Neural progenitor cell (in vitro differentiated cells): ENCODE results near the gene HCAR2.

Experiments used
- EZH2 ChIP-seq: fragments of 200-600 bp; sonication (generic); IDR thresholded peaks from 2 replicates; pipeline ENCODE4 v1.6.1; 2017; ENCODE audit warnings: antibody characterized with exemption, mild to moderate bottlenecking, moderate library complexity
- EZH2phosphoT487 ChIP-seq: fragments of 200-600 bp; sonication (generic); IDR thresholded peaks from 2 replicates; pipeline ENCODE4 v1.6.1; 2017; ENCODE audit warnings: antibody characterized with exemption
- TF ChIP-seq, protein P1 (sequence below): fragments of 200-600 bp; sonication (generic); IDR thresholded peaks from 2 replicates; pipeline ENCODE4 v1.5.1; 2017; ENCODE audit warnings: antibody characterized with exemption, mild to moderate bottlenecking

DNA sequence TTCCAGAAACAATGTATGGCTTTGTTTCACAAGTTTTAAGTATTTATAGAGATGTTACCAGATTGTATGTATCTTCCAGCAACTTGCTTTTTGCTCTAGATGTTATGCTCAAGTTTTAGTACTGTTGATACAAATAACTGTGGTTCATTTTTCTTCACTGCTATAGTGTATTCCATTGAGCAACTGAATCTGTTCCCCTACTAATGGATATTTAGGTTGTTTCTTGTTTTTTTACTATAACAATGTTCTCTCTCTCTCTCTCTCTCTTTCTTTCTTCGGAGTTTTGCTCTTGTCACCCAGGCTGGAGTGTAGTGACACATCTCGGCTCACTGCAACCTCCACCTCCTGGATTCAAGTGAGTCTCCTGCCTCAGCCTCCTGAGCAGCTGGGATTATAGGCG is 16.6 kb downstream of the HCAR2 start:
- TF ChIP-seq, protein P1, sequence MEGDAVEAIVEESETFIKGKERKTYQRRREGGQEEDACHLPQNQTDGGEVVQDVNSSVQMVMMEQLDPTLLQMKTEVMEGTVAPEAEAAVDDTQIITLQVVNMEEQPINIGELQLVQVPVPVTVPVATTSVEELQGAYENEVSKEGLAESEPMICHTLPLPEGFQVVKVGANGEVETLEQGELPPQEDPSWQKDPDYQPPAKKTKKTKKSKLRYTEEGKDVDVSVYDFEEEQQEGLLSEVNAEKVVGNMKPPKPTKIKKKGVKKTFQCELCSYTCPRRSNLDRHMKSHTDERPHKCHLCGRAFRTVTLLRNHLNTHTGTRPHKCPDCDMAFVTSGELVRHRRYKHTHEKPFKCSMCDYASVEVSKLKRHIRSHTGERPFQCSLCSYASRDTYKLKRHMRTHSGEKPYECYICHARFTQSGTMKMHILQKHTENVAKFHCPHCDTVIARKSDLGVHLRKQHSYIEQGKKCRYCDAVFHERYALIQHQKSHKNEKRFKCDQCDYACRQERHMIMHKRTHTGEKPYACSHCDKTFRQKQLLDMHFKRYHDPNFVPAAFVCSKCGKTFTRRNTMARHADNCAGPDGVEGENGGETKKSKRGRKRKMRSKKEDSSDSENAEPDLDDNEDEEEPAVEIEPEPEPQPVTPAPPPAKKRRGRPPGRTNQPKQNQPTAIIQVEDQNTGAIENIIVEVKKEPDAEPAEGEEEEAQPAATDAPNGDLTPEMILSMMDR = no peak
- TF ChIP-seq EZH2 (no peak), EZH2phosphoT487 (no peak)
